ENCODE data around the gene ARID5A. TPM values are rescaled to one million over a fixed set of nuclear protein-coding genes. Genes with fewer than 3 reads are reported as not detected.
"Not testable (repeated sequence)": the region's sequence is repeated elsewhere in the genome, so short reads cannot be mapped to it uniquely, and the experiment has no call there.

Gene ARID5A
- total RNA-seq, 1 donor from 2014 or later, result 16.4 TPM

- no peak for TF ChIP-seq CTCF (IDR thresholded peaks at IDR 0.05; ENCODE audit: unreplicated experiment)
- H3K36me3 Mint-ChIP-seq (ENCODE audit: low read depth, unreplicated experiment), result no peaks in the 10 kb centered on the region
- no peaks in the 10 kb centered on the region for H3K9me3 Mint-ChIP-seq (ENCODE audit: unreplicated experiment)
- no peaks in the 10 kb centered on the region for H3K4me1 Mint-ChIP-seq (ENCODE audit: unreplicated experiment)
- H3K27me3 Mint-ChIP-seq (ENCODE audit: unreplicated experiment), result no peaks in the 10 kb centered on the region
- no peak for DNase-seq (ENCODE audit: low spot score)
- no peak overlapping the region for H3K27ac Mint-ChIP-seq (ENCODE audit: unreplicated experiment)
- H3K4me3 Mint-ChIP-seq (ENCODE audit: unreplicated experiment), result no peak overlapping the region
These were observed 42.4 kb upstream of the ARID5A start for GRCh38 chr2:96494188-96494587.

GRCh38 chr2:96495982-96496629, 40.4 kb upstream of the ARID5A start:
- H3K36me3 Mint-ChIP-seq (ENCODE audit: low read depth, unreplicated experiment), result no peaks in the 10 kb centered on the region
- TF ChIP-seq CTCF (IDR thresholded peaks at IDR 0.05; ENCODE audit: unreplicated experiment), result no peak
- peaks cover 2% of the 10 kb centered on the region for H3K4me1 Mint-ChIP-seq (ENCODE audit: unreplicated experiment)
- no peaks in the 10 kb centered on the region for H3K9me3 Mint-ChIP-seq (ENCODE audit: unreplicated experiment)
- DNase-seq (ENCODE audit: low spot score), result no peak
- no peak overlapping the region for H3K27ac Mint-ChIP-seq (ENCODE audit: unreplicated experiment)
- H3K27me3 Mint-ChIP-seq (ENCODE audit: unreplicated experiment), result peaks cover 2% of the 10 kb centered on the region
- H3K4me3 Mint-ChIP-seq (ENCODE audit: unreplicated experiment), result no peak overlapping the region

- TF ChIP-seq CTCF (IDR thresholded peaks at IDR 0.05; ENCODE audit: unreplicated experiment), result no peak
- no peak for DNase-seq (ENCODE audit: low spot score)
- H3K27ac Mint-ChIP-seq (ENCODE audit: unreplicated experiment), result no peak overlapping the region
These were observed 38.5 kb upstream of the ARID5A start for GRCh38 chr2:96498021-96498431.

GRCh38 chr2:96498611-96499010, 37.9 kb upstream of the ARID5A start:
- H3K27ac Mint-ChIP-seq (ENCODE audit: unreplicated experiment); H3K27me3 Mint-ChIP-seq (ENCODE audit: unreplicated experiment); H3K4me1 Mint-ChIP-seq (ENCODE audit: unreplicated experiment); H3K9me3 Mint-ChIP-seq (ENCODE audit: unreplicated experiment); H3K4me3 Mint-ChIP-seq (ENCODE audit: unreplicated experiment); DNase-seq (ENCODE audit: low spot score); H3K36me3 Mint-ChIP-seq (ENCODE audit: low read depth, unreplicated experiment): not testable (repeated sequence)

More at GRCh38 chr2:96498021-96498431, 38.5 kb upstream of the ARID5A start:
- no peak overlapping the region for H3K4me3 Mint-ChIP-seq (ENCODE audit: unreplicated experiment)
- H3K27me3 Mint-ChIP-seq (ENCODE audit: unreplicated experiment), result peaks cover 5% of the 10 kb centered on the region
- H3K36me3 Mint-ChIP-seq (ENCODE audit: low read depth, unreplicated experiment), result no peaks in the 10 kb centered on the region
- H3K4me1 Mint-ChIP-seq (ENCODE audit: unreplicated experiment), result peaks cover 7% of the 10 kb centered on the region
- H3K9me3 Mint-ChIP-seq (ENCODE audit: unreplicated experiment), result no peaks in the 10 kb centered on the region

- Mint-ChIP-seq H3K27me3 (ENCODE audit: unreplicated experiment) (peaks cover 5% of the 10 kb centered on the region), H3K36me3 (ENCODE audit: low read depth, unreplicated experiment) (no peaks in the 10 kb centered on the region), H3K9me3 (ENCODE audit: unreplicated experiment) (no peaks in the 10 kb centered on the region), H3K4me1 (ENCODE audit: unreplicated experiment) (peaks cover 7% of the 10 kb centered on the region), H3K4me3 (ENCODE audit: unreplicated experiment) (no peak overlapping the region), H3K27ac (ENCODE audit: unreplicated experiment) (no peak overlapping the region)
- TF ChIP-seq CTCF (IDR thresholded peaks at IDR 0.05; ENCODE audit: unreplicated experiment), result no peak
- DNase-seq (ENCODE audit: low spot score), result no peak
These were observed 37.2 kb upstream of the ARID5A start for GRCh38 chr2:96499061-96499960.
